ENCODE results near the gene ABCB11.

GRCh38 chr2:168916331-168916675, 114.8 kb downstream of the ABCB11 start:
- TF ChIP-seq EZH2 (IDR thresholded peaks at IDR 0.05; ENCODE audit: low read depth): no peak
- no peak for TF ChIP-seq CTCF (conservative IDR thresholded peaks at IDR 0.05)
